Coronary artery (tissue), 2 donors: ENCODE results near the gene RAB5B.
"Not testable (repeated sequence)": the region's sequence is repeated elsewhere in the genome, so short reads cannot be mapped to it uniquely, and the experiment has no call there.

ENCODE experiments used
- DNase-seq: peaks from one replicate; pipeline ENCODE4 v3.0.0-alpha.2; 2017; ENCODE audit warnings: low spot score
- H3K27ac ChIP-seq, 2 donors: fragments of 200-600 bp; sonication (generic); one replicate each; pipeline ENCODE4 v1.5.1; 2016 to 2019
- H3K4me3 ChIP-seq: fragments of 200-600 bp; sonication (generic); 2 replicates; pipeline ENCODE4 v1.5.1; 2016; ENCODE audit warnings: mild to moderate bottlenecking, moderate library complexity
- TF ChIP-seq, protein P1 (sequence below): fragments of 200-600 bp; sonication (generic); IDR thresholded peaks from one replicate; pipeline ENCODE4 v1.5.1; 2019; ENCODE audit warnings: antibody characterized with exemption

RAB5B gene

GRCh38 chr12:55982319-55982936 is 8.6 kb downstream of the RAB5B start:
- H3K27ac ChIP-seq = no peak overlapping the region
- DNase-seq = no peak
- TF ChIP-seq, protein P1, sequence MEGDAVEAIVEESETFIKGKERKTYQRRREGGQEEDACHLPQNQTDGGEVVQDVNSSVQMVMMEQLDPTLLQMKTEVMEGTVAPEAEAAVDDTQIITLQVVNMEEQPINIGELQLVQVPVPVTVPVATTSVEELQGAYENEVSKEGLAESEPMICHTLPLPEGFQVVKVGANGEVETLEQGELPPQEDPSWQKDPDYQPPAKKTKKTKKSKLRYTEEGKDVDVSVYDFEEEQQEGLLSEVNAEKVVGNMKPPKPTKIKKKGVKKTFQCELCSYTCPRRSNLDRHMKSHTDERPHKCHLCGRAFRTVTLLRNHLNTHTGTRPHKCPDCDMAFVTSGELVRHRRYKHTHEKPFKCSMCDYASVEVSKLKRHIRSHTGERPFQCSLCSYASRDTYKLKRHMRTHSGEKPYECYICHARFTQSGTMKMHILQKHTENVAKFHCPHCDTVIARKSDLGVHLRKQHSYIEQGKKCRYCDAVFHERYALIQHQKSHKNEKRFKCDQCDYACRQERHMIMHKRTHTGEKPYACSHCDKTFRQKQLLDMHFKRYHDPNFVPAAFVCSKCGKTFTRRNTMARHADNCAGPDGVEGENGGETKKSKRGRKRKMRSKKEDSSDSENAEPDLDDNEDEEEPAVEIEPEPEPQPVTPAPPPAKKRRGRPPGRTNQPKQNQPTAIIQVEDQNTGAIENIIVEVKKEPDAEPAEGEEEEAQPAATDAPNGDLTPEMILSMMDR = no peak
- H3K4me3 ChIP-seq = no peak overlapping the region

DNA sequence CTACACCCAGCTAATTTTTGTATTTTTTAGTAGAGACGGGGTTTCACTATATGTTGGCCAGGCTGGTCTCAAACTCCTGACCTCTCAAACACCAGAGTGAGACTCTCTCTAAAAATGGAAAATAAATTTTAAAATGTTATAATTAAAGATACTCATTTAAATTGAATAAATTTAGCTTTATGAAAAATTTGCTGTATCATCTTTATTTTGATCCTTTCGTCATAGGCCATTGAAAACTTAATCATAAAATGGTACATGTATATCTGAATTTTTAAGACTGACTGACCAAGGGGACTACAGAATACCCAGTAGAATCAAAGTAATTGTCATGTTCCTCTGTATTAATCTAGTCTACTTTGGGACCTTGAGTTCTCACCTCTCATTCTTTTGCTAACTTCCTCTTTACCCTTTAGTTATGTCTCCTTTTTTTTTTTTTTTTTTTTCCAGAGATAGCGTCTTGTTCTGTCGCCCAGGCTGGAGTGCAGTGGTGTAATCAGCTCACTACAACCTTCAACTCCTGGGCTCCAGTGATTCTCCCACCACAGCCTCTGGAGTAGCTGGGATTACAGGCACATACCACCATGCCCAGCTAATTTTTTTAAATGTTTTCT is 9.5 kb downstream of the RAB5B start:
- H3K4me3 ChIP-seq = no peak overlapping the region
- TF ChIP-seq, protein P1 = no peak
- no peak for DNase-seq
- H3K27ac ChIP-seq = no peak overlapping the region

GRCh38 chr12:55984861-55985260 is 11.0 kb downstream of the RAB5B start:
- TF ChIP-seq, protein P1 = no peak
- H3K4me3 ChIP-seq = no peak overlapping the region
- no peak overlapping the region for H3K27ac ChIP-seq
- no peak for DNase-seq

DNA sequence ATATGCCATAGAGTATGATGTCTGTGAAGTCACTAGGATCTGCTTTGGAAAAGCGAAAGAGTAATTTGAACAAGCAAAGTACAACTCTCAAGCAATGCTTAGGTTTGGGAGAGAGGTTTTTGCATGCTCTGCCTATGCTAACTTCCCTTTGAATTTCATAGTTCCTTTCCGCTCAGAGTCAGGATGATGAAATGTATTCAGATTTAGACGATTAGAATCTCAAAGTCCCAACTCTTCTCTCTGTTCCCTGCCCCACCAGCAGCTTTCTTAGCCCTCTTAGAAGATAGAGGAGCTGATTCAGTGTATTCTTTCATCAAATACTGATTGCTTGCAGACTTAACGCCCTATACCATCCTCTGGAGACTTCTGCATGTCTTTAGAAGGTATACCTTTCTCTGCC is 11.5 kb downstream of the RAB5B start:
- H3K27ac ChIP-seq = no peak overlapping the region
- TF ChIP-seq, protein P1 = no peak
- DNase-seq = no peak
- H3K4me3 ChIP-seq = no peak overlapping the region

DNA sequence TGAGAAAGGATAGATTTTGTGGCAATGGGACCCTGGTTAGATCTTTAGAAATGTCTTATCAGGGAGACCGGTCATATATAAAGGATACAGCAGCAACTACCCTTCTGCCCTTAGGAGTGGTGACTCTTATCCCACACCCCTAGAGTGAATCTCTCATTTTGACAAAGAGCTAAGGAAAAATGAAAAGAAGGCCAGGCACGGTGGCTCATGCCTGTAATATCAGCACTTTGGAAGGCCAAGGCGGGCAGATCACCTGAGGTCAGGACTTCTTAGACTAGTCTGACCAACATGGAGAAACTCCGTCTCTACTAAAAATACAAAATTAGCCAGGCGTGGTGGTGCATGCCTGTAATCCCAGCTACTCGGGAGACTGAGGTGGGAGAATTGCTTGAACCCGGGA is 12.1 kb downstream of the RAB5B start:
- not testable (repeated sequence) for H3K4me3 ChIP-seq, H3K27ac ChIP-seq, DNase-seq

DNA sequence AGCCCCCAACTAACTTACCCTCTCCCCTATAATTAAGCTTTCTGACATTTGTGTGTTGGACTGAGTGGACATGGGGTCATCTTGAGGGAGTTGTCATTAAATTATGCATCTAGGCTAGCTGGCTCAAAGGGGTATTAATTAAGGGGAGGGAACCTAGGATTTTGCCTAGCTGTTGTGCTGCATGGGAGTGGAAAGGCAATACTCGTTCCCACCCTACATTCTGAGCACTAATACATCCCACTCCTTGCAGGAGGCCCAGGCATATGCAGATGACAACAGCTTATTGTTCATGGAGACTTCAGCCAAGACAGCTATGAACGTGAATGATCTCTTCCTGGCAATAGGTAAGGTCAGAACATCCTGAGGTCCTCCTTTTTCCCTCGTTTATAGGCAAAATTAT is 17.2 kb downstream of the RAB5B start:
- TF ChIP-seq, protein P1 = no peak
- DNase-seq = no peak
- H3K27ac ChIP-seq = no peak overlapping the region
- no peak overlapping the region for H3K4me3 ChIP-seq

DNA sequence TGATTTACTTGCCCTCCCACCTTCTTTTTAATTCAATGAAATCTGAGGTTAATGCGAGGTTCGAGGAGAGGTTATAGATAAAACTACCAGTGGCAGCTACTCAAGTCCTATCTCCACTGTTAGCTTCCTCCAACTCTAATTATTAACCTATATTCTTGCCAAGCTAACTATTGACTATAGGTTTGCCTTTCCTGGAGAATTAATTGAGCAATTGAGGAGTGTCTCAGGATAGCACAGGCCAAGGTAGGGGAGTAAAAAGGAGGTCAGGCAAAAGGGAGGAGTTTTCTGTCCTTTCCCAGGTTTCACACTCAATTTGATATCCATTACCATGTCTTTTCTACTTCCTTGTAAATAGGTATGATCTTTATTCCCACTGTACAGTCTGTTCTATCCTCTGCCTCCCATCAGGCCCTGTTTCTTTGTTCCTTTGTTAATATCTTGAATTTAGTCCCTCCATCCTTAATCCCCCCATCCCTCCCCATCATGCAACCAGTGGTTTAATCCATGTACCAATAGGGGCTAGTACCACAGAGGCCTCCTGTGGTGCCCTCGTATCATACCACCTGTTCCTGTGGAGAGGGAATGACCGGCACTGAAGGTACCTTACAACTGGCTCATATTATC is 19.5 kb downstream of the RAB5B start:
- H3K27ac ChIP-seq = no peak overlapping the region
- DNase-seq = no peak
- H3K4me3 ChIP-seq = no peak overlapping the region
- TF ChIP-seq, protein P1 = no peak
